NT2/D1 (cell line): ENCODE measurements around the gene ADARB2.

ENCODE experiments used
- SUZ12 ChIP-seq: IDR thresholded peaks from 2 replicates; pipeline ENCODE4 v1.6.1; 2011; ENCODE audit not compliant: insufficient read length, insufficient read depth; ENCODE audit errors: extremely low read depth
- YY1 ChIP-seq: IDR thresholded peaks from 2 replicates; pipeline ENCODE4 v1.6.1; 2011; ENCODE audit not compliant: insufficient read length, insufficient read depth
- ZNF274 ChIP-seq: IDR thresholded peaks from 2 replicates; pipeline ENCODE4 v1.6.1; 2011; ENCODE audit warnings: mild to moderate bottlenecking, low read depth, low read length

DNA sequence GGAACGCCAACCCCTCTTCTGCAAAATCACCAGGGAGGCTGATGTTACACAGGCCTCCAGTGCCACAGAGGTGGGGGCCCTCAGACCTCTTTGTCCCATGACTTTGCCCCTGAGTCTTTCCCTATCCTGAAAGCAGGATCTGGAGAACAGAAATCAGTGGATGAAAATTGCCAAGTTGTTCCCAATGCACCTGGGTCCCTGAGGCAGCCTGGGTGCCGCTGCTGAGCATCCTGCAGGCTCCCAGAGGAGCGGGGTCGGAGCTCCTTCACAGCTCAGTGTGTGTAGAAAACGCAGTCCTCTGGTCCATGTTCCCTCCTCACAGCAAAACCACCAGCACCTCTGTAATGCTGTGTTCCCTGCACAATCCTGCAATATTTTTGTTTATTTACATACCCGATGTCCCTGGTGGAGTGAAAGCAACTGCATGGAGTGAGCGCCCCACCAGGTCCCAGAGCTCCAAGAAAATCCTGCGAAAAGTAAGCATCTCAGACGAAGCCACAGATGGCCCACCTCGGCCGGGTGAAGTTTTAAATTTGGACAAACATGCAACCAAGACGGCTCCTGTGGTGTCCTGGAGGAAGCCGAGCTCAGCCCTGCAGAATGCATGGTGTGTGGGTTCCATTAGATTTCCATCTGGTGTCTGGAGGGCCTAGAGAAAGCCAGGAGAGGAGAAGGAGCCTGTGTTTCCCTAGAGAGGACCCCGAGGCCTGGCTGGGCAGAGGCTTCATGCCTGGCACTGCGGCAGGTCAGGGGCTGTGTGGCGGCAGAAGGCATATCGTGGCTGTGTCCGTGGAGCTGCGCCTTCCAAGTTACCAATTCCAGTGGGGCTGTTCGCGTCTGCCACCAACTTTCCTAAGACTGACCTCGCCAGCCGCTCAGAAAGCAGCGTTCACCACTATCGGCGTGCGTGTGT, 445.9 kb downstream of the ADARB2 start:
- no peak for TF ChIP-seq YY1
- no peak for TF ChIP-seq SUZ12
- no peak for TF ChIP-seq ZNF274
